HL-60 (cell line): ENCODE data around the gene OR52I2.

Experiments
- DNase-seq, 2 experiments: peaks; one replicate each; pipeline ENCODE4 v3.0.0-alpha.2; 2010 to 2020; ENCODE audit warnings: low read depth in 1 of 2, low spot score in 1 of 2
- H3K27ac ChIP-seq: fragments of 250-450 bp; sonication (Bioruptor Pico); replicated peaks from 2 replicates; pipeline ENCODE4 v1.5.1; 2020; ENCODE audit warnings: mild to moderate bottlenecking, moderate library complexity
- H3K27me3 ChIP-seq: fragments of 250-450 bp; sonication (Bioruptor Pico); 2 replicates; pipeline ENCODE4 v1.5.1; 2021; ENCODE audit warnings: mild to moderate bottlenecking, moderate library complexity; ENCODE audit not compliant: insufficient read depth, poor library complexity, severe bottlenecking
- H3K4me3 ChIP-seq: replicated peaks from 2 replicates; pipeline ENCODE4 v1.5.1; 2011; ENCODE audit warnings: mild to moderate bottlenecking, control low read depth, low read length; ENCODE audit not compliant: insufficient read depth
- CTCF ChIP-seq: IDR thresholded peaks from one replicate; pipeline ENCODE4 v1.5.1; 2011; ENCODE audit warnings: low read length, control low read depth, inconsistent platforms; ENCODE audit not compliant: insufficient read depth
- GABPA ChIP-seq: IDR thresholded peaks from 2 replicates; pipeline ENCODE4 v1.6.1; 2012; ENCODE audit warnings: low read depth
- POLR2AphosphoS5 ChIP-seq: IDR thresholded peaks from 2 replicates; pipeline ENCODE4 v1.6.1; 2012; ENCODE audit warnings: low read depth
- REST ChIP-seq: IDR thresholded peaks from 2 replicates; pipeline ENCODE4 v1.6.1; 2012; ENCODE audit warnings: low read depth; ENCODE audit not compliant: insufficient replicate concordance
- SPI1 ChIP-seq: IDR thresholded peaks from 2 replicates; pipeline ENCODE4 v1.6.1; 2012; ENCODE audit warnings: low read depth, mild to moderate bottlenecking, borderline replicate concordance

OR52I2 gene

GRCh38 chr11:4605057-4605456, 23.5 kb downstream of the OR52I2 start:
- TF ChIP-seq REST (no peak), GABPA (no peak), CTCF (no peak), SPI1 (no peak), POLR2AphosphoS5 (no peak)
- Histone ChIP-seq H3K27me3 (no peaks in the 10 kb centered on the region), H3K4me3 (no peak overlapping the region), H3K27ac (no peak overlapping the region)
- no peak for DNase-seq

GRCh38 chr11:4606231-4607015, 24.9 kb downstream of the OR52I2 start:
- no peaks in the 10 kb centered on the region for H3K27me3 ChIP-seq
- no peak overlapping the region for H3K4me3 ChIP-seq
- DNase-seq, result no peak
- TF ChIP-seq SPI1 (no peak), POLR2AphosphoS5 (no peak), GABPA (no peak), REST (no peak), CTCF (no peak)
- no peak overlapping the region for H3K27ac ChIP-seq

- TF ChIP-seq SPI1 (no peak), REST (no peak), CTCF (no peak), POLR2AphosphoS5 (no peak), GABPA (no peak)
- H3K27me3 ChIP-seq, result no peaks in the 10 kb centered on the region
- H3K27ac ChIP-seq, result no peak overlapping the region
- no peak for DNase-seq
- H3K4me3 ChIP-seq, result peak overlapping the region; percentile 86
These were observed 25.6 kb downstream of the OR52I2 start for GRCh38 chr11:4607096-4607495.
